ENCODE data around the gene GANC.

- TF ChIP-seq CTCF (conservative IDR thresholded peaks at IDR 0.05; ENCODE audit: low read length) (no peak), EZH2phosphoT487 (IDR thresholded peaks at IDR 0.05; ENCODE audit: borderline replicate concordance) (no peak)
Observed at GRCh38 chr15:42355291-42355690, 82.3 kb downstream of the GANC start.
